H1 (cell line): Measurements from ENCODE around the gene NSUN7.

Experiments used
- CEBPB ChIP-seq: IDR thresholded peaks from 2 replicates; pipeline ENCODE4 v1.6.1; 2012; ENCODE audit warnings: low read depth, low read length
- CHD1 ChIP-seq: IDR thresholded peaks from 2 replicates; pipeline ENCODE4 v1.6.1; 2012; ENCODE audit warnings: low read depth, low read length, improper control_type of control experiment
- CHD2 ChIP-seq: IDR thresholded peaks from 2 replicates; pipeline ENCODE4 v1.6.1; 2012; ENCODE audit warnings: low read length, improper control_type of control experiment
- CTCF ChIP-seq, 3 experiments: IDR thresholded peaks; 1 replicate in 2 of 3; 2 replicates in 1 of 3; pipeline versions ENCODE4 v1.5.1 to v1.6.1; 2011; ENCODE audit warnings: low read length in 3 of 3, mild to moderate bottlenecking in 3 of 3, inconsistent platforms in 2 of 3, low read depth in 1 of 3, moderate library complexity in 1 of 3; ENCODE audit not compliant: insufficient read depth in 1 of 3; ENCODE audit errors: control extremely low read depth in 1 of 3
- EZH2 ChIP-seq: fragments of 200-600 bp; sonication (generic); IDR thresholded peaks from 2 replicates; pipeline ENCODE4 v1.7.1; 2012; ENCODE audit warnings: low read depth, mild to moderate bottlenecking, moderate library complexity, low read length, inconsistent platforms; ENCODE audit not compliant: severe bottlenecking
- MAFK ChIP-seq: IDR thresholded peaks from 2 replicates; pipeline ENCODE4 v1.6.1; 2012; ENCODE audit warnings: low read depth, mild to moderate bottlenecking, improper control_type of control experiment, low read length
- MAX ChIP-seq: IDR thresholded peaks from 2 replicates; pipeline ENCODE4 v1.6.1; 2012; ENCODE audit warnings: inconsistent platforms
- RAD21 ChIP-seq, 2 experiments: IDR thresholded peaks in 1 of 2; conservative IDR thresholded peaks in 1 of 2; 2 replicates each; pipeline ENCODE4 v1.6.1; 2011; ENCODE audit warnings: low read depth in 2 of 2, low read length in 2 of 2, improper control_type of control experiment in 1 of 2, inconsistent platforms in 1 of 2, mild to moderate bottlenecking in 1 of 2, moderate library complexity in 1 of 2

GRCh38 chr4:40710484-40711254, 39.1 kb upstream of the NSUN7 start:
- no peak for TF ChIP-seq CEBPB
- no peak for TF ChIP-seq EZH2
- no peak for TF ChIP-seq CTCF (IDR thresholded peaks at IDR 0.05; ENCODE audit: control extremely low read depth in 1 of 3, insufficient read depth in 1 of 3, low read depth in 1 of 3, low read length in 3 of 3)
- TF ChIP-seq MAFK = no peak
- TF ChIP-seq MAX = no peak
- no peak for TF ChIP-seq CHD2
- TF ChIP-seq RAD21 (IDR thresholded peaks at IDR 0.05 in 1 of 2, conservative IDR thresholded peaks at IDR 0.05 in 1 of 2; ENCODE audit: low read depth in 2 of 2, low read length in 2 of 2) = no peak
- no peak for TF ChIP-seq CHD1
